Measurements from ENCODE around the gene SRA1.

GRCh38 chr5:140555747-140556312, 1.4 kb downstream of the SRA1 start:
- TF ChIP-seq POLR2AphosphoS5 (IDR thresholded peaks at IDR 0.05; ENCODE audit: borderline replicate concordance, low read depth, low read length) (peak; percentile 15; the same call in 1 of the 2 replicates), EZH2 (IDR thresholded peaks at IDR 0.05) (no peak)

All from SK-N-MC (cell line).